GM19467 (cell line): Measurements from ENCODE around the gene MAP4K3.

Source experiments
- ATAC-seq: cut with Tn5 transposase; IDR thresholded peaks from one replicate; pipeline ENCODE4 v1.9.1; 2021; ENCODE audit warnings: mild to moderate bottlenecking, moderate library complexity; ENCODE audit not compliant: unreplicated experiment

MAP4K3 gene

DNA sequence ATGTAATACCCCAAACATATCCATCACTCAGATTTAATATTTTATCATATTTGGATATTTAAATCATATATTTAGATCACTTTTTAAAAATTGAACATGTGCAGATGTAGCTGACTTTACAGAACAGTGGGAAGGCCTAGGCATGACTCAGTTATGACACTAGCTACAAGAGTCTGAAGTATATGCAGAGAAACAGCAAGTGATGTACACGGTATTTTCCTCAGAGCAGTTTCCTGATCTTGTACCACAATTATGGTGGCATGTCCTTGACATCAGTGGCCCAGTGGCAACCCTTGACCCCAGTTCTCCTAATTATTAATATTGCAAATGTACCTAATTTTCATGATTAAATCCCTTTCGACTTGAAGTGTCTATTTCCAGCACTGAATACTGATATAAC is 221.5 kb downstream of the MAP4K3 start:
- no peak for ATAC-seq

DNA sequence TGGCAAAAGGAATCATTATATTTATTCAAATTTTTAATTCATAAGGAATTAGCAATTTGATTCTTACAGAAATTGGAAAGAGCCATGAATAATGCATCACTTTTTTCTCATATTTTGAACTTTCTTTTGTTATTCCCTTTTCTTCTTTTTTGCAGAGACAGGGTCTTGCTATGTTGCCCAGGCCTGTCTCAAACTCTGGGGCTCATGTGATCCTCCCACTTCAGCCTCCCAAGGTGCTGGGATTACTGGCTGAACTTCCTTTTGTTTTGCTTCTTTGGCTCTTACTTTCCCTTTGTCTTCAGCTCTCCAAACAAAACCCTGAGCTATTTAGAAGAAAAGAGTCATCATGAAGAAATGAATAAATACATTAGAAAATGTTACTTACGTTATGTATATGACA is 224.1 kb downstream of the MAP4K3 start:
- no peak for ATAC-seq

DNA sequence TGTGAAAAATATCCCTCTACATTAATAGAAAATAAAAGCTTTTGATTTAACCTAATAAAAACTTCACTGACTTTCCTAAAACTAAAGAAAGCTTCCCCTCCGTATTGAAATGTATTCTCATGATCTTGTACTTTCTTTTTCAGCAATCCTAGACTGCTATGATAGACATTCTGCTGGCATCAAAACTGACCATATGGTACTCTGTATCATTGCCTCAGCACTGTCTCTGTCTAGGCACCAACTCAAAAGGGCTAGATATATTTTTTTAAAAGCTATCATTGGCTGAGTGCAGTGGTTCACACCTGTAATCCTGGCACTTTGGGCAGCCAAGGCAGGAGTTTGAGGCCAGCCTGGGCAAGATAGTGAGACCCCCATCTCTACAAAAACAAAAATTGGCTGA is 226.2 kb downstream of the MAP4K3 start:
- no peak for ATAC-seq

DNA sequence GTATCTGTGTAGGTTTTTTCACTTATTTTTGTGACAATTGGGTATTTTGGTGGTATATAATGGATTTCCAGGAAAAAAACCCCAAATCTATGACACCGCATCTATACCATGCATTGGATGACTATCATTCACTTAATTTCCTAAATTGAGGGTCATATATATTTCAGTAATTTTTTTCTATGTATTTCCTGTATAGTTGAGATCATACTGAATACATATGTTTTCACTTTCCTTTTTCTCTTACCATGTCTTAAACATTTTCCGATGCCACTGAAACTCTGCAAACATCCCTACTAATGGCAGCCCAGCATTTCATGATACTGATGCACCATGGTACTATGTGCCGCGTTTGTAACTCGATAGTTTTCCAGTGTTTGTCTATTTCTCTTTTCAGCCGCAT is 233.7 kb downstream of the MAP4K3 start:
- ATAC-seq: no peak

DNA sequence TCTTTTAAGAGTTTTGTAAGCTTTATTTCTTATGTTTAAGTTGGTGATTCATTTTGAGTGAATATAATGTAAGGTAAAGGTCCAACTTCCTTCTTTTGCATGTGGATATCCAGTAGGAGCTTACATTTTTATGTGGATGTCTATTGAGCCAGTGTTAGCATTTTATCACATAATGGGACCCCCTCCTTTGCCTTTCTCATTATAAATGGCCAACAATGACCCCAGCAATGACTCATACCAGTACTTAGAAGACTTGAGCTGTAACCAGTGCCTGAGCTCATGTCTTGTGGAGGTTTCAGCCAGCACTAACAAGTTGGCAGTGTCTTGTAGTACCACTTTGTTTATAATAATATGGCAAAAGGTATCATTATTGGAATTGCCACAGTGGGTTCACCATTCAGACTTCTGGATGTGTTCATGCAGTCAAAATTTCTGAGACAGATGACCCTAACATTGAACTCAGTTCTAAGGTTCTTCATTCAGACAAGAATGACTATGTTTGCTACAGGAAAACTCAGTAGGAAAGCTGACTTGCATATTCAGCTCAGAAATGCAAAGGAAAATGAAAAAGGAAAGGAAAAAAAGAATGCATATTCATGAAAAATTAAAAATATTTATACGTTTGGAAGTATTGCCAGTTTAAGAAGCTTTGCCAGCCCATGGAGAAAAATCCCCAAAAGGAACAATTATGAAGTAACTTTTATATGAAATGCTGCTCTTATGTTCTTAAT is 234.3 kb downstream of the MAP4K3 start:
- no peak for ATAC-seq
